H9 (cell line): ENCODE data around the gene SLC9A9. TPM values are rescaled to one million over a fixed set of nuclear protein-coding genes. Genes with fewer than 3 reads are reported as not detected.

Experiments used
- DNase-seq: peaks from one replicate; pipeline ENCODE4 v3.0.0-alpha.2; 2017
- H2AFZ ChIP-seq: one replicate; pipeline ENCODE4 v1.6.1; 2013; ENCODE audit warnings: mild to moderate bottlenecking, low read length, control low read depth, moderate library complexity
- H2AK5ac ChIP-seq: 2 replicates; pipeline ENCODE4 v1.6.1; 2013; ENCODE audit warnings: low read length, control low read depth, mixed read lengths; ENCODE audit not compliant: insufficient read length
- H2BK120ac ChIP-seq: one replicate; pipeline ENCODE4 v1.6.1; 2013; ENCODE audit warnings: low read depth, mild to moderate bottlenecking, low read length, control low read depth, inconsistent platforms; ENCODE audit not compliant: poor library complexity, severe bottlenecking
- H2BK12ac ChIP-seq: 2 replicates; pipeline ENCODE4 v1.6.1; 2013; ENCODE audit warnings: low read length, control low read depth, mixed read lengths, low read depth; ENCODE audit not compliant: insufficient read length
- H2BK15ac ChIP-seq: 2 replicates; pipeline ENCODE4 v1.6.1; 2013; ENCODE audit warnings: low read depth, low read length, control low read depth
- H2BK20ac ChIP-seq: one replicate; pipeline ENCODE4 v1.6.1; 2013; ENCODE audit warnings: low read depth, mild to moderate bottlenecking, low read length, control low read depth, inconsistent platforms; ENCODE audit not compliant: poor library complexity, severe bottlenecking
- H2BK5ac ChIP-seq: 2 replicates; pipeline ENCODE4 v1.6.1; 2013; ENCODE audit warnings: low read length, control low read depth, mixed read lengths; ENCODE audit not compliant: insufficient read length
- H3K14ac ChIP-seq: 2 replicates; pipeline ENCODE4 v1.6.1; 2013; ENCODE audit warnings: low read length, control low read depth; ENCODE audit not compliant: insufficient read depth
- H3K18ac ChIP-seq: 2 replicates; pipeline ENCODE4 v1.6.1; 2013; ENCODE audit warnings: low read depth, mild to moderate bottlenecking, mixed read lengths, low read length, control low read depth; ENCODE audit not compliant: insufficient read length
- H3K23ac ChIP-seq: 2 replicates; pipeline ENCODE4 v1.6.1; 2013; ENCODE audit warnings: low read length, control low read depth, mixed read lengths, low read depth; ENCODE audit not compliant: insufficient read length
- H3K23me2 ChIP-seq: 2 replicates; pipeline ENCODE4 v1.6.1; 2013; ENCODE audit warnings: low read depth, mild to moderate bottlenecking, mixed read lengths, low read length, control low read depth; ENCODE audit not compliant: insufficient read length, poor library complexity, severe bottlenecking
- H3K27ac ChIP-seq: 2 replicates; pipeline ENCODE4 v1.5.1; 2013; ENCODE audit warnings: low read length, control low read depth, mixed read lengths, low read depth; ENCODE audit not compliant: insufficient read length
- H3K27me3 ChIP-seq: 2 replicates; pipeline ENCODE4 v1.6.1; 2013; ENCODE audit warnings: low read length, control low read depth, inconsistent platforms; ENCODE audit not compliant: insufficient read depth
- H3K4ac ChIP-seq: 2 replicates; pipeline ENCODE4 v1.6.1; 2013; ENCODE audit warnings: low read depth, mild to moderate bottlenecking, control low read depth, inconsistent platforms, low read length, moderate library complexity
- H3K4me1 ChIP-seq: 2 replicates; pipeline ENCODE4 v1.6.1; 2013; ENCODE audit warnings: low read length, control low read depth, inconsistent platforms; ENCODE audit not compliant: insufficient read depth
- H3K4me2 ChIP-seq: 2 replicates; pipeline ENCODE4 v1.6.1; 2013; ENCODE audit warnings: low read length, control low read depth, mixed read lengths; ENCODE audit not compliant: insufficient read length, insufficient read depth
- H3K56ac ChIP-seq: 2 replicates; pipeline ENCODE4 v1.6.1; 2013; ENCODE audit warnings: low read depth, mild to moderate bottlenecking, mixed read lengths, low read length, control low read depth; ENCODE audit not compliant: insufficient read length
- H3K79me1 ChIP-seq: 2 replicates; pipeline ENCODE4 v1.6.1; 2013; ENCODE audit warnings: low read depth, mild to moderate bottlenecking, moderate library complexity, low read length, control low read depth, inconsistent platforms; ENCODE audit not compliant: insufficient read depth, poor library complexity, severe bottlenecking
- H3K79me2 ChIP-seq: 2 replicates; pipeline ENCODE4 v1.6.1; 2013; ENCODE audit warnings: low read length, control low read depth, inconsistent platforms; ENCODE audit not compliant: insufficient read depth
- H3K9ac ChIP-seq: 2 replicates; pipeline ENCODE4 v1.6.1; 2013; ENCODE audit warnings: low read length, control low read depth, mixed read lengths; ENCODE audit not compliant: insufficient read length; ENCODE audit errors: extremely low read depth
- H3K9me3 ChIP-seq: one replicate; pipeline ENCODE4 v1.6.1; 2013; ENCODE audit warnings: low read depth, low read length, inconsistent platforms; ENCODE audit not compliant: control insufficient read depth
- H3T11ph ChIP-seq: one replicate; pipeline ENCODE4 v1.6.1; 2013; ENCODE audit warnings: mild to moderate bottlenecking, low read length, control low read depth, inconsistent platforms
- H4K20me1 ChIP-seq: one replicate; pipeline ENCODE4 v1.6.1; 2013; ENCODE audit not compliant: control insufficient read depth, insufficient read length, insufficient read depth
- H4K5ac ChIP-seq: 2 replicates; pipeline ENCODE4 v1.6.1; 2013; ENCODE audit warnings: low read depth, mild to moderate bottlenecking, mixed read lengths, low read length, control low read depth; ENCODE audit not compliant: insufficient read length
- H4K8ac ChIP-seq: replicated peaks from 2 replicates; pipeline ENCODE4 v1.6.1; 2013; ENCODE audit warnings: low read length, control low read depth, mixed read lengths, low read depth; ENCODE audit not compliant: insufficient read length
- H4K91ac ChIP-seq: 2 replicates; pipeline ENCODE4 v1.6.1; 2013; ENCODE audit warnings: low read depth, mild to moderate bottlenecking, moderate library complexity, mixed read lengths, low read length, control low read depth; ENCODE audit not compliant: insufficient read length
- H3K27ac Mint-ChIP-seq, 3 experiments: 2 replicates in 2 of 3; 3 replicates in 1 of 3; pipeline ENCODE4 v1.8.0; 2020 to 2021; ENCODE audit warnings: mixed read lengths in 3 of 3, mild to moderate bottlenecking in 1 of 3, moderate library complexity in 1 of 3
- H3K27me3 Mint-ChIP-seq: 2 replicates; pipeline ENCODE4 v1.8.0; 2021; ENCODE audit warnings: low read depth, mild to moderate bottlenecking, moderate library complexity, mixed read lengths
- H3K36me3 Mint-ChIP-seq, 3 experiments: 2 replicates in 2 of 3; 3 replicates in 1 of 3; pipeline ENCODE4 v1.8.0; 2020 to 2021; ENCODE audit warnings: low read depth in 3 of 3, mixed read lengths in 3 of 3; ENCODE audit not compliant: insufficient read depth in 1 of 3
- H3K4me1 Mint-ChIP-seq, 2 experiments: 2 replicates each; pipeline ENCODE4 v1.8.0; 2020; ENCODE audit warnings: mixed read lengths in 2 of 2
- H3K4me3 Mint-ChIP-seq, 2 experiments: 2 replicates in 1 of 2; 3 replicates in 1 of 2; pipeline ENCODE4 v1.8.0; 2020 to 2021; ENCODE audit warnings: mild to moderate bottlenecking in 2 of 2, mixed read lengths in 2 of 2, moderate library complexity in 1 of 2
- H3K9me3 Mint-ChIP-seq, 2 experiments: 2 replicates in 1 of 2; 3 replicates in 1 of 2; pipeline ENCODE4 v1.8.0; 2020; ENCODE audit warnings: mild to moderate bottlenecking in 2 of 2, mixed read lengths in 2 of 2, moderate library complexity in 1 of 2
- WGBS: extraction: QIAGEN DNeasy Blood & Tissue Kit; methylation state at CpG from one replicate; pipeline ENCODE4 v1.1.7; 2013; ENCODE audit warnings: missing lambda C conversion rate, low lambda C conversion rate, mixed read lengths; ENCODE audit not compliant: insufficient read length; ENCODE audit errors: extremely low coverage; 5-methylcytosine and 5-hydroxymethylcytosine counted together
- total RNA-seq: library from RNA; stranded (reverse); gene quantifications from 2 replicates; pipeline ENCODE4 v1.2.1, GENCODE V29; 2021
- TF ChIP-seq, protein P1 (sequence below): fragments of 200-600 bp; sonication (generic); conservative IDR thresholded peaks from 3 replicates; pipeline ENCODE4 v1.8.0; 2021; ENCODE audit warnings: antibody characterized with exemption, mild to moderate bottlenecking

Gene SLC9A9
- total RNA-seq, 1 experiment from 2014 or later: 0.35 TPM

DNA sequence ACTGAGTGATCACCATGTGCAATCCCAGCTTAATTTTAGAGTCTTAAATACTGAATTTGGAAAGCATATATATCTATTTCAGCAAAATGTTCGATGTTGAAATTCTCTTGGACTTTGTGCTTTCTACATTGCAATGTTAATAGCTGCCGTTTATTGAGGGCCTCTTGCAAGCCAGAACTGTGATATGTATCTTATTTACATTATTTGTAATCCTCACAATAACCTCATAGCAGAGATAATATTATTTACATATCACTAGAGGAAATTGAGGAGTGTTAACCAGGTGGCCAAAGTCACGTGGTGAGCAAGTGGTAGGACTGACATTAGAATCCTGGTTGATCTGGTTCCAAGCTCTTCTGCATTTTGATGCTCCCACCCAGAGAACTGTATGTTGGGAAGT, 254.1 kb downstream of the SLC9A9 start:
- Histone ChIP-seq H2AFZ (no peak overlapping the region), H3K9ac (no peak overlapping the region), H3K9me3 (no peaks in the 10 kb centered on the region), H3K79me1 (no peaks in the 10 kb centered on the region), H3K23me2 (no peaks in the 10 kb centered on the region), H2BK5ac (no peak overlapping the region), H2BK15ac (no peak overlapping the region), H3K79me2 (no peaks in the 10 kb centered on the region), H4K91ac (no peak overlapping the region), H4K20me1 (no peaks in the 10 kb centered on the region), H3K4ac (no peak overlapping the region), H4K5ac (no peak overlapping the region), H3K56ac (no peak overlapping the region), H3K18ac (no peak overlapping the region), H3K27me3 (no peaks in the 10 kb centered on the region), H2BK120ac (no peak overlapping the region), H3K4me1 (peaks cover 5% of the 10 kb centered on the region; the same call in 1 of the 2 replicates), H4K8ac (no peak overlapping the region), H3K4me2 (no peak overlapping the region), H3T11ph (no peak overlapping the region), H2BK20ac (no peak overlapping the region), H3K23ac (no peak overlapping the region), H3K27ac (no peak overlapping the region), H3K14ac (no peak overlapping the region), H2AK5ac (no peak overlapping the region), H2BK12ac (no peak overlapping the region)
- no CpG with 5 or more reads among the region's 3 CpGs for whole genome bisulfite sequencing
- no peaks in the 10 kb centered on the region for H3K9me3 Mint-ChIP-seq
- TF ChIP-seq, protein P1, sequence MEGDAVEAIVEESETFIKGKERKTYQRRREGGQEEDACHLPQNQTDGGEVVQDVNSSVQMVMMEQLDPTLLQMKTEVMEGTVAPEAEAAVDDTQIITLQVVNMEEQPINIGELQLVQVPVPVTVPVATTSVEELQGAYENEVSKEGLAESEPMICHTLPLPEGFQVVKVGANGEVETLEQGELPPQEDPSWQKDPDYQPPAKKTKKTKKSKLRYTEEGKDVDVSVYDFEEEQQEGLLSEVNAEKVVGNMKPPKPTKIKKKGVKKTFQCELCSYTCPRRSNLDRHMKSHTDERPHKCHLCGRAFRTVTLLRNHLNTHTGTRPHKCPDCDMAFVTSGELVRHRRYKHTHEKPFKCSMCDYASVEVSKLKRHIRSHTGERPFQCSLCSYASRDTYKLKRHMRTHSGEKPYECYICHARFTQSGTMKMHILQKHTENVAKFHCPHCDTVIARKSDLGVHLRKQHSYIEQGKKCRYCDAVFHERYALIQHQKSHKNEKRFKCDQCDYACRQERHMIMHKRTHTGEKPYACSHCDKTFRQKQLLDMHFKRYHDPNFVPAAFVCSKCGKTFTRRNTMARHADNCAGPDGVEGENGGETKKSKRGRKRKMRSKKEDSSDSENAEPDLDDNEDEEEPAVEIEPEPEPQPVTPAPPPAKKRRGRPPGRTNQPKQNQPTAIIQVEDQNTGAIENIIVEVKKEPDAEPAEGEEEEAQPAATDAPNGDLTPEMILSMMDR: no peak
- no peaks in the 10 kb centered on the region; the same call in 1 of the 2 replicates for H3K27me3 Mint-ChIP-seq
- DNase-seq: no peak
- no peak overlapping the region for H3K4me3 Mint-ChIP-seq
- no peaks in the 10 kb centered on the region for H3K36me3 Mint-ChIP-seq
- H3K27ac Mint-ChIP-seq: no peak overlapping the region
- peaks cover 28 to 31% of the 10 kb centered on the region in 2 experiments for H3K4me1 Mint-ChIP-seq
